DND-41 (cell line): ENCODE data around the gene FARP1.

Source experiments
- CTCF ChIP-seq: IDR thresholded peaks from 2 replicates; pipeline ENCODE4 v1.5.1; 2012; ENCODE audit warnings: borderline replicate concordance, low read length, moderate library complexity, mild to moderate bottlenecking; ENCODE audit not compliant: poor library complexity, severe bottlenecking; ENCODE audit errors: extremely low read depth
- EZH2 ChIP-seq: IDR thresholded peaks from 3 replicates; pipeline ENCODE4 v1.6.1; 2012; ENCODE audit warnings: borderline replicate concordance, low read depth, mild to moderate bottlenecking, moderate library complexity, low read length, inconsistent platforms; ENCODE audit not compliant: severe bottlenecking

DNA sequence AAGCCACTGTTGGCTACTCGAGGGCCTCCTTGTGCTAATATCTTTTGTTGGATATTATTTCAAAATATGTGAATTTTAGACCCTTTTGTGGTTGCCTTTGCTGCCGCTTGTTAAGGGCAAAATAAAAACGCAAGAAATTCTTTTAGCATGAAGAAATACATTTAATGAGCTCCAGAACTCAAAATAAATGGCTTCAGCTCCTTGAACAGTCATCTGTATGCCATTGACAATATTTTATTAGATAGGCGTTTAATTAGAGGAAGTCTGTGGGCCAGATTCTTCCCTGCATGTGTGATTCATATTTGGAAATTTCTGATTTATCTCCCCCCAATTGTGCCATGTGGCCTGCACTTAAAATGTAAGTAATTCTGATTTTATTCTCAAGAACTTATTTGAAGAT is 256.9 kb downstream of the FARP1 start:
- TF ChIP-seq CTCF: no peak
- no peak for TF ChIP-seq EZH2
